Astrocyte of the cerebellum (primary cell): ENCODE data around the gene DIP2C.

Experiments
- DNase-seq: peaks from one replicate; pipeline ENCODE4 v3.0.0-alpha.2; 2011; ENCODE audit warnings: low read depth
- H3K4me3 ChIP-seq: 2 replicates; pipeline ENCODE4 v1.5.1; 2011; ENCODE audit warnings: mild to moderate bottlenecking, low read depth, low read length, moderate library complexity
- in situ Hi-C: cut with HindIII; loops from 2 replicates; pipeline ENCODE4 v1.10.0; 2017; ENCODE audit warnings: low sequenced_read_pairs
- TF ChIP-seq, protein P1 (sequence below): IDR thresholded peaks from 2 replicates; pipeline ENCODE4 v1.5.1; 2012; ENCODE audit warnings: low read length, low read depth, moderate library complexity, mild to moderate bottlenecking; ENCODE audit errors: missing control alignments

The DIP2C gene

DNA sequence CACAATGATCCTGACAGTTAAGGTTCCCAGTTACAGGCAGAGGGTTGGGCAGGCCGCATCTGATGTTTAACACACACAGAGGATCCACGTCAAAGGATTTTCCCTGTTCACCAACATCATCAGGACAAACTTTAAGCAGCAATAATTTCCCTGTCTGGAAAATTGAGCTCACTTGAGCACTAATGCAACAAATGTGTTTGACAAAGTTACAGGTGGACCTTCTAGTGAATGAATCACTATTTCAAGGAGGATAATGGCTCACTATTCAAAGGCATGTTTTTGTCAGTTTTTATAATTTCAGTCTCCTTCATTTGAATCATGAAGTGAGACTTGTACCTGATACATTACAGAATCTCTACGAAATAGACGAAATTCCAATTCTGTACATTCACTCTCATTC is 127.3 kb downstream of the DIP2C start:
- in situ Hi-C loops, result no loop called here
- DNase-seq, result no peak
- TF ChIP-seq, protein P1, sequence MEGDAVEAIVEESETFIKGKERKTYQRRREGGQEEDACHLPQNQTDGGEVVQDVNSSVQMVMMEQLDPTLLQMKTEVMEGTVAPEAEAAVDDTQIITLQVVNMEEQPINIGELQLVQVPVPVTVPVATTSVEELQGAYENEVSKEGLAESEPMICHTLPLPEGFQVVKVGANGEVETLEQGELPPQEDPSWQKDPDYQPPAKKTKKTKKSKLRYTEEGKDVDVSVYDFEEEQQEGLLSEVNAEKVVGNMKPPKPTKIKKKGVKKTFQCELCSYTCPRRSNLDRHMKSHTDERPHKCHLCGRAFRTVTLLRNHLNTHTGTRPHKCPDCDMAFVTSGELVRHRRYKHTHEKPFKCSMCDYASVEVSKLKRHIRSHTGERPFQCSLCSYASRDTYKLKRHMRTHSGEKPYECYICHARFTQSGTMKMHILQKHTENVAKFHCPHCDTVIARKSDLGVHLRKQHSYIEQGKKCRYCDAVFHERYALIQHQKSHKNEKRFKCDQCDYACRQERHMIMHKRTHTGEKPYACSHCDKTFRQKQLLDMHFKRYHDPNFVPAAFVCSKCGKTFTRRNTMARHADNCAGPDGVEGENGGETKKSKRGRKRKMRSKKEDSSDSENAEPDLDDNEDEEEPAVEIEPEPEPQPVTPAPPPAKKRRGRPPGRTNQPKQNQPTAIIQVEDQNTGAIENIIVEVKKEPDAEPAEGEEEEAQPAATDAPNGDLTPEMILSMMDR, result no peak
- no peak overlapping the region for H3K4me3 ChIP-seq

DNA sequence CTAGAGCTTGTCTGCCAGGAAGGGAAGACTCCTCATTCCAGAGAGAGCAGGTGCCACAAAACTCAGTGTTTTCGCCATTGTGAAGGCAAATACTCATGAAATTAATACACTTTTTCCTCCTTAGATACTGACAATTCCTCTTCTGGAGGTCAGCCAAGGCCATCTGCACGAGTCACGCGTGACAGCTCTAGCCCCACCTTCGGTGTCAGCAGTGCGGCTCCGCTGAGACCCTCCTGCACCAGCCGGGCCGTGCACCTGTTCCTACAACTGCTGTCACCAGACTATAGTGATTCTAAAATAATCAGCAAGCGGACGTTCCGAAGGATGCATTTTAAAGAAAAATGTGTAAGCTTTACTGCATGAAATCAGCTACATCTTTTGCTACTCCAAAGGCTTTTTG is 127.7 kb downstream of the DIP2C start:
- in situ Hi-C loops, result no loop called here

DNA sequence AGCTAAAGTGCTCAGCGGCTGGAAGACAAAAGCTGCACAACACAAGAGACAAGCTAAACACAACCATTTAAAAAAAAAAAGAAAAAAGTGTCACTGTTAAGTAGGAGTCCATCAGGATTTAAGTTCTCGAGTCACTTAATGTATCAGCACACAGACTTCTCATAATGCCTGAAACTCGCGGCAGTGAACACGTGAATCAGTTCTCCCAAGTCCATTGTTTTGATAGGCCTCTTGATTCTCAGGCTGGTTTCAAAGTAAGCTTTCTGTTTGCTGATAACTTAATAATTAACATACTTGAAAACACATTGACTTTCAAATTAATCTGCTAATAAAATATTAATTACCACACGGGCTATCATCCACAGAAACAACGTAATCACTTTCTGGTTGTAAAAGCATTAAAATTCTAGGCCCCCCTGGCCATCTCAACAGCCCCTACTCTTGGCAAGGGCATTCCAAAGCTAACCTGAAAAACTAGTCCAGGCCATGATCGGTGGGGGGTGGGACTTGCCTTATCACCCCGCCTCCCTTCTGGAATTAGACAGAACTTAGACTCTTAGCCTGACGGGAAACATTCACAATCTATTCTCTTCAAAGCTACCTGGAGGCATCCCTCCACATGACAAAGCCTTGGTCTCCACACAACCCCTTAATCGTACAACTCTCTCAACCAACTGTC is 129.0 kb downstream of the DIP2C start:
- no peak for DNase-seq
- in situ Hi-C loops, result no loop called here
- TF ChIP-seq, protein P1, result no peak
- H3K4me3 ChIP-seq, result no peak overlapping the region

More for the DNA sequence above, 127.7 kb downstream of the DIP2C start:
- TF ChIP-seq, protein P1, result no peak
- DNase-seq, result no peak
- H3K4me3 ChIP-seq, result no peak overlapping the region

DNA sequence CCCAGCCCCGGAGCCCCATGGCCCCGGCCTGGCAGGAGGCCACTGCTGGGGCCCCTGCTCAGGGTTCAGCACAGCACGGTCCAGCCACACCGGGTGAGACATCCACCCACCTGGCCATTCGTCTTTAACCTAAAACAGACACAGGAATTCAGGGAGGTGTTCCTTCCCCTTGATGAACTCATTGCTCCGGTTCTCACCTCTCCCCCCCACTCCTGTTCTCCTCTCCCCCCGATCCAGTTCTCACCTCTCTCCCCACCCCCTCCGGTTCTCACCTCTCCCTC is 129.8 kb downstream of the DIP2C start:
- TF ChIP-seq, protein P1, result no peak
- in situ Hi-C loops, result no loop called here
- H3K4me3 ChIP-seq, result no peak overlapping the region
- DNase-seq, result no peak

DNA sequence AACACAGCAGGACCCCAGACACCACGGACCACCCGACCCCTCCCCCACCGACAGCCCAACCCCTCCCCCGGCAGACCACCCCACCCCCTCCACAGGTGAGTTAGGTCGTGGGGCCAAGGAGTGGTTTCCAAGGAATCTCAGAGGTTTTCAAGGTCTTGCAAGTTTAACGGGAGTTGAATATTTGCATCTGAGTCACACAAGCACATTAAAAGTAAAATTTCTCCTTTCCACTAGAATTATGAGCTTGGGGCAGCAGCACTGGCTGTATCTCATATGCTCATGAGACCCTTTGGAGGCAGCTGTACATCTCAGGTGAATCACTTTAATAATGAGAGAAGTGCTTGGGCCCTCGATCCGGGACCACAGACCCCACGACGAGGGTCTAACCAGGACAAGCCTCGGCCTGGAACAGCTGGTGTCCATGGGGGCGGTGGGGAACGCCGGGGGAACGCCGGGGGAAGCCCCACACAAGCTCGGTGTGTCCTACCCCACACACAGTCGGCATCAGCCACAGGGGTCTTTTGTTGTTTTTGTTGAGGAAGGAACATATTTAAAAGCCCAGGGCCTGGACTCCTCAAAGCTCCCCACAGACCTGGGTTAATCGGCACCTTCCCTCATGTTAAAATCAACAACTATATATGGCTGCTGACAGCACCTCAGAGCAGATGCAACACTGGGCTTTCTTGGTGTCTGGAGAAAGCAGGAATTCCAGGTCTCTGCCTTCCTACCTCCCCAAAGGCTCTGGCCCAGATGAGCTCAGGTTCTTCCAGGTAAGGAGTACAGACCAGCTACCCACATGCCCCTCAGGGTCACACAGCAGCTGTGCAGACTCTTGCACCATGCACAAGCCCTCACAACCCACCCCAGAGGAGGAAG is 130.3 kb downstream of the DIP2C start:
- H3K4me3 ChIP-seq, result no peak overlapping the region
- in situ Hi-C loops, result no loop called here
- TF ChIP-seq, protein P1, result no peak
- DNase-seq, result no peak

DNA sequence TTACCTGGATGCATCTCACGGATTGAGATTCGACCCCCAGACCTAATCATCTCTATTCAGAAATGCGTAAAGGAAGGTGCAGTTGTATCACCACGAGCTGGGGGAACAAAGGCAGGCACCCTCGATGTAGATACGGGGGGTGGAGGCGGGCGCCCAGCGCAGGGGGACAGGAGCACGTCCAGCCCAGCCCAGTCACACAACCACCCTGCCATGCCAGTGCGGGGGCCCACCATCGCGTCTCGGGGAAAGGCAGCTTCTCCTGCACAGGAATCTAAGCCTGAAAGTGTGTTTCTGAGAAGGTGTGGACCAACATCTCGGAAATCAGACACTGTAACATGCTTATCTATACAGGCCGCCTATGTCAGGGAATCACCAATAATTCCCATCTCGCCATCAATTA is 131.1 kb downstream of the DIP2C start:
- in situ Hi-C loops, result no loop called here
- H3K4me3 ChIP-seq, result no peak overlapping the region
- no peak for DNase-seq
- TF ChIP-seq, protein P1, result no peak
